Endothelial cell (in vitro differentiated cells): ENCODE measurements around the gene ZNF275. TPM values are rescaled to one million over a fixed set of nuclear protein-coding genes. Genes with fewer than 3 reads are reported as not detected.

Experiments
- DNase-seq: peaks from one replicate; pipeline ENCODE4 v3.0.0; 2021; ENCODE audit warnings: low spot score
- H3K27ac Mint-ChIP-seq: one replicate; pipeline ENCODE4 v1.8.0; 2021; ENCODE audit warnings: mixed read lengths, inconsistent platforms; ENCODE audit not compliant: unreplicated experiment
- H3K27me3 Mint-ChIP-seq: one replicate; pipeline ENCODE4 v1.8.0; 2021; ENCODE audit warnings: mild to moderate bottlenecking, moderate library complexity, mixed read lengths, inconsistent platforms; ENCODE audit not compliant: unreplicated experiment
- H3K36me3 Mint-ChIP-seq: one replicate; pipeline ENCODE4 v1.8.0; 2021; ENCODE audit warnings: mild to moderate bottlenecking, low read depth, mixed read lengths, inconsistent platforms; ENCODE audit not compliant: unreplicated experiment
- H3K4me1 Mint-ChIP-seq: one replicate; pipeline ENCODE4 v1.8.0; 2021; ENCODE audit warnings: mild to moderate bottlenecking, mixed read lengths, inconsistent platforms; ENCODE audit not compliant: unreplicated experiment
- H3K4me3 Mint-ChIP-seq: one replicate; pipeline ENCODE4 v1.8.0; 2021; ENCODE audit warnings: mild to moderate bottlenecking, mixed read lengths, inconsistent platforms; ENCODE audit not compliant: unreplicated experiment
- H3K9me3 Mint-ChIP-seq: one replicate; pipeline ENCODE4 v1.8.0; 2021; ENCODE audit warnings: mixed read lengths, inconsistent platforms; ENCODE audit not compliant: unreplicated experiment
- total RNA-seq: library from RNA; stranded (reverse); fragmentation: NEBNext Ultra II Directional; extraction: Animal tissue kit (Norgen Biotek cat#: 25700); gene quantifications from one replicate; pipeline ENCODE4 v1.2.1, GENCODE V29; 2021; ENCODE audit not compliant: unreplicated experiment
- TF ChIP-seq, protein P1 (sequence below): fragments of 200-600 bp; sonication (generic); IDR thresholded peaks from one replicate; pipeline ENCODE4 v1.5.0; 2021; ENCODE audit warnings: antibody characterized with exemption; ENCODE audit not compliant: unreplicated experiment

ZNF275 gene
- total RNA-seq, 1 donor from 2014 or later, result 14.4 TPM

DNA sequence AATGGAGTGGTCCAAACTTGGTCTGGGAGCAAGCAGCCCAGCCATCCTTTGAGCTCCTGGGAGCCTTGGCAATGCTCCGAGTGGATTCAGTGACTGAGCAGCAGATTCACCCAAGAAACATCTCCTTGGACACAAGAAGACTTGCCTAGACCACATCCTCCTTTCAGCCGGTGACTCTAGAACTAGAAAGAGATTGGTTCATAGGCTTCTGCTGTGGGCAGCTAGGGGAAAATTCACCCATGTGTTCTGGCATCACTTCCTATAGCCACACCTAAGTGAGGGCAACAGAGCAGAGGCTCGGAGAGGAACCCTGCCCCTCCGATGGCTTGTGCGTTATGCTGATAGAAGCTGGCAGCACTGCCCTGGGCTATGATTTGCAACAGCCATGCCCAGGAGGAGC lies 16.0 kb downstream of the ZNF275 start:
- H3K4me3 Mint-ChIP-seq, result no peak overlapping the region
- H3K9me3 Mint-ChIP-seq, result no peaks in the 10 kb centered on the region
- peaks cover 7% of the 10 kb centered on the region for H3K36me3 Mint-ChIP-seq
- H3K4me1 Mint-ChIP-seq, result no peaks in the 10 kb centered on the region
- DNase-seq, result no peak
- peaks cover 3% of the 10 kb centered on the region for H3K27me3 Mint-ChIP-seq
- no peak overlapping the region for H3K27ac Mint-ChIP-seq
- TF ChIP-seq, protein P1, sequence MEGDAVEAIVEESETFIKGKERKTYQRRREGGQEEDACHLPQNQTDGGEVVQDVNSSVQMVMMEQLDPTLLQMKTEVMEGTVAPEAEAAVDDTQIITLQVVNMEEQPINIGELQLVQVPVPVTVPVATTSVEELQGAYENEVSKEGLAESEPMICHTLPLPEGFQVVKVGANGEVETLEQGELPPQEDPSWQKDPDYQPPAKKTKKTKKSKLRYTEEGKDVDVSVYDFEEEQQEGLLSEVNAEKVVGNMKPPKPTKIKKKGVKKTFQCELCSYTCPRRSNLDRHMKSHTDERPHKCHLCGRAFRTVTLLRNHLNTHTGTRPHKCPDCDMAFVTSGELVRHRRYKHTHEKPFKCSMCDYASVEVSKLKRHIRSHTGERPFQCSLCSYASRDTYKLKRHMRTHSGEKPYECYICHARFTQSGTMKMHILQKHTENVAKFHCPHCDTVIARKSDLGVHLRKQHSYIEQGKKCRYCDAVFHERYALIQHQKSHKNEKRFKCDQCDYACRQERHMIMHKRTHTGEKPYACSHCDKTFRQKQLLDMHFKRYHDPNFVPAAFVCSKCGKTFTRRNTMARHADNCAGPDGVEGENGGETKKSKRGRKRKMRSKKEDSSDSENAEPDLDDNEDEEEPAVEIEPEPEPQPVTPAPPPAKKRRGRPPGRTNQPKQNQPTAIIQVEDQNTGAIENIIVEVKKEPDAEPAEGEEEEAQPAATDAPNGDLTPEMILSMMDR, result no peak

DNA sequence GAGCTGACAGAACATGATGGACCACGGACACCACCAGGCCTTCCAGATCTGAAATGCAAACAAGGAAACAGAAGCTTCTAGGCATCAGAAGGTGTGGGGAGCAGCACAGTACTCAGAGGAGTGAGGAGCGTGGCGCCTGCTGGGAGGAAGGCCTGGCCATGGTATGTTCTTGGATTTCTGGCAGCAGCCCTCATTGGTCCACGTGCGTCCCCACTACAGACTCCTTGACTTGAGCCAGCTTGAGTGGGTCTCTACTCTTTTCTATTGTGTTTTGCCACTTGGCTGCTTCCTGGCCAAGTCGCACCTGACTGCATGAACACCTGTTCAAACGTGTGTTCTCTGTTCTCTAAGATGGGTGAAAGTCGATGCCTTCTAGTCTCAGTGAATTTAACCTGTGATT lies 18.0 kb downstream of the ZNF275 start:
- Mint-ChIP-seq H3K4me1 (no peaks in the 10 kb centered on the region), H3K4me3 (no peak overlapping the region), H3K9me3 (no peaks in the 10 kb centered on the region), H3K36me3 (peaks cover 7% of the 10 kb centered on the region), H3K27me3 (peaks cover 2% of the 10 kb centered on the region), H3K27ac (no peak overlapping the region)
- DNase-seq, result no peak
- TF ChIP-seq, protein P1, result no peak

DNA sequence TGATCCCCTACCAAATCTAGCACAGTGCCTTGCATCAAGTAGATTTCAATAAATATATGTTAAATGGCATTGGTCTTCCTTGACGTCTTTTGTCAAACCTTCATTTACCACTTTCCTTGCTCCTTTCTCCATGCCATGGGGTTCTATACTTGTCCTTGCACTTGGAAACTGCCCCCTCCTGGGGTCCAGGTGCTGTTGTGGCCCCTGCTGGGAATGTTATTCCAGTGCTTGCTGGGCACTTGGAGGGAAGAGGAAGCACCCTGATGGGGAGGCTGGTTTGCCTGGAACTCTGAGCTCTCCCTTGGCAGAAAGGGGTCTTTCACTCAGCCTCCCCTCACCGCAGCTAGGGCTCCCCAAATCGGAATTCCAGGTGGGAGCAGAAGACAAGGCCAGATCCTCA lies 18.9 kb downstream of the ZNF275 start:
- Mint-ChIP-seq H3K36me3 (peaks cover 11% of the 10 kb centered on the region), H3K4me3 (no peak overlapping the region), H3K4me1 (no peaks in the 10 kb centered on the region), H3K27ac (no peak overlapping the region), H3K9me3 (no peaks in the 10 kb centered on the region), H3K27me3 (peaks cover 2% of the 10 kb centered on the region)
- TF ChIP-seq, protein P1, result no peak
- no peak for DNase-seq

DNA sequence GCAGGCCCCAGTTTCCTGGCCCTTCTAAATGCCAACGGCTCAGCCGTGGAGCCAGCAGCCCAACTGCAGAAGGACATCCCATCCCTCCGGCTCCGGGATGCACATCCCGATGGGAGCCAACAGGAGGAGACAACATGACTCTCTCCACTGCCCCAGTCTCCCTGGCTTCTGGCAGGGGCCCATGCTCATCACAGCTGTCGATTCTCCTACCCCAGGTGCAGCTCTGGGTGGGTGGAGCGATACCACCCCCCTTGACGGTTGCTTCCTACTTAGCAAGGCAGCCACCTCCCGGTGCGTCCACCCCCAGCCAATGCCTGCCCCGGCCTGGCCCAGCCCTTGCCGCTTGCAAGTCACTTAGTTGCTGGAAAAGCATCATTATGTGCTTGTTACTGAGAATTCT lies 19.5 kb downstream of the ZNF275 start:
- Mint-ChIP-seq H3K9me3 (no peaks in the 10 kb centered on the region), H3K27ac (no peak overlapping the region), H3K27me3 (peaks cover 2% of the 10 kb centered on the region), H3K36me3 (peaks cover 10% of the 10 kb centered on the region), H3K4me1 (no peaks in the 10 kb centered on the region), H3K4me3 (no peak overlapping the region)
- no peak for DNase-seq
- TF ChIP-seq, protein P1, result no peak

DNA sequence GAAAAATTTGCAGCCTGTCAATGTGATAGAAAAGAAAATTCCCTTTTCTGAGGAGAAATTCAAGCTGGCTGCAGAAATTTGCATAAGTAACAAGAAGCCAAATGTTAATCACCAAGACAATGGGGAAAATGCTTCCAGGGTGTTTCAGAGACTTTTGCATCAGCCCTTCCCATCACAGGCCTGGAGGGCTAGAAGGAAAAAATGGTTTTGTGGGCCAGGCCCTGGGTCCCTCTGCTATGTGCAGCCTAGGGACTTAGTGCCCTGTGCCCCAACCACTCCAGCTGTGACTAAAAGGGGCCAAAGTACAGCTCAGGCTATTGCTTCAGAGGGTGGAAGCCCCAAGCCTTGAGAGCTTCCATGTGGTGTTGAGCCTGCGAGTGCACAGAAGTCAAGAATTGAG lies 23.9 kb downstream of the ZNF275 start:
- no peak for DNase-seq
- TF ChIP-seq, protein P1, result no peak
- H3K4me1 Mint-ChIP-seq, result no peaks in the 10 kb centered on the region
- H3K36me3 Mint-ChIP-seq, result peaks cover 5% of the 10 kb centered on the region
- H3K4me3 Mint-ChIP-seq, result no peak overlapping the region
- H3K27me3 Mint-ChIP-seq, result peaks cover 3% of the 10 kb centered on the region
- H3K9me3 Mint-ChIP-seq, result no peaks in the 10 kb centered on the region
- H3K27ac Mint-ChIP-seq, result no peak overlapping the region
